B cell (primary cell): ENCODE data around the gene PROM2. TPM values are rescaled to one million over a fixed set of nuclear protein-coding genes. Genes with fewer than 3 reads are reported as not detected.

Experiments
- ATAC-seq: fragments of 200-7000 bp; cut with Tn5 transposase; one replicate; pipeline ENCODE4 v1.10.0; 2021; ENCODE audit warnings: low read depth, mild to moderate bottlenecking, moderate number of reproducible peaks, moderate library complexity
- CTCF ChIA-PET: fragments of 350-600 bp; sonication (Branson Sonifier 250); formaldehyde crosslinking; loops from one replicate; lab custom pipeline; 2021; ENCODE audit warnings: antibody characterized with exemption, inconsistent platforms; lab: Charles Lee
- POLR2A ChIA-PET: fragments of 350-600 bp; sonication (Branson Sonifier 250); formaldehyde crosslinking; loops from one replicate; lab custom pipeline; 2021; ENCODE audit warnings: antibody characterized with exemption; lab: Charles Lee
- DNase-seq: peaks from one replicate; pipeline ENCODE4 v3.0.0; 2013
- H2AFZ ChIP-seq: 2 replicates; pipeline ENCODE4 v1.6.1; 2012; ENCODE audit warnings: mild to moderate bottlenecking, low read depth, low read length; ENCODE audit not compliant: insufficient read depth, poor library complexity, severe bottlenecking
- H3K27ac ChIP-seq, 2 donors: 1 replicate in 1 of 2; 2 replicates in 1 of 2; pipeline ENCODE4 v1.5.1; 2012 to 2013; ENCODE audit warnings: low read length in 2 of 2, mild to moderate bottlenecking in 2 of 2, moderate library complexity in 1 of 2
- H3K27me3 ChIP-seq, 4 experiments: fragments of 200-600 bp in 1 of 4; sonication (generic) in 1 of 4; replicated peaks in 1 of 4; 1 replicate in 2 of 4; 2 replicates in 2 of 4; pipeline versions ENCODE4 v1.6.1 to v1.7.0; 2013 to 2016; ENCODE audit warnings: low read length in 3 of 4, mild to moderate bottlenecking in 2 of 4, mixed read lengths in 1 of 4, moderate library complexity in 1 of 4; ENCODE audit not compliant: insufficient read depth in 4 of 4, control insufficient read depth in 3 of 4; ENCODE audit errors: control extremely low read depth in 1 of 4
- H3K36me3 ChIP-seq, 2 experiments: replicated peaks in 1 of 2; 1 replicate in 1 of 2; 2 replicates in 1 of 2; pipeline versions ENCODE4 v1.6.1 to v1.7.1; 2013; ENCODE audit warnings: low read length in 1 of 2; ENCODE audit not compliant: insufficient read depth in 2 of 2, control insufficient read depth in 1 of 2; ENCODE audit errors: control extremely low read depth in 1 of 2, extremely low read depth in 1 of 2
- H3K4me1 ChIP-seq, 2 donors: fragments of 200-600 bp in 1 of 2; sonication (generic) in 1 of 2; 1 replicate in 1 of 2; 2 replicates in 1 of 2; pipeline versions ENCODE4 v1.5.1 to v1.6.1; 2013 to 2017; ENCODE audit warnings: low read length in 2 of 2; ENCODE audit not compliant: control insufficient read depth in 2 of 2, insufficient read depth in 2 of 2
- H3K4me2 ChIP-seq: replicated peaks from 2 replicates; pipeline ENCODE3; 2012; ENCODE audit warnings: mild to moderate bottlenecking, low read depth, low read length; ENCODE audit not compliant: poor library complexity, severe bottlenecking
- H3K4me3 ChIP-seq, 5 experiments: fragments of 200-600 bp in 1 of 5; sonication (generic) in 1 of 5; 1 replicate in 3 of 5; 2 replicates in 2 of 5; pipeline versions ENCODE4 v1.5.1 to v1.7.0; 2011 to 2016; ENCODE audit warnings: low read length in 4 of 5, mild to moderate bottlenecking in 4 of 5, low read depth in 2 of 5, control low read depth in 1 of 5, moderate library complexity in 1 of 5; ENCODE audit not compliant: insufficient read depth in 1 of 5; ENCODE audit errors: control extremely low read depth in 1 of 5, extremely low read depth in 1 of 5
- H3K79me2 ChIP-seq: fragments of 200-600 bp; sonication (generic); one replicate; pipeline ENCODE4 v1.6.0; 2016; ENCODE audit warnings: low read length; ENCODE audit not compliant: control insufficient read depth, insufficient read depth
- H3K9ac ChIP-seq: fragments of 200-600 bp; sonication (generic); 2 replicates; pipeline ENCODE4 v1.6.1; 2017; ENCODE audit warnings: mild to moderate bottlenecking, low read length, moderate library complexity
- H3K9me3 ChIP-seq, 3 donors: one replicate each; pipeline versions ENCODE4 v1.6.1 to v1.7.1; 2013; ENCODE audit warnings: low read length in 2 of 3; ENCODE audit not compliant: control insufficient read depth in 2 of 3, insufficient read depth in 1 of 3; ENCODE audit errors: control extremely low read depth in 1 of 3
- H4K20me1 ChIP-seq: 2 replicates; pipeline ENCODE4 v1.6.0; 2012; ENCODE audit warnings: mild to moderate bottlenecking, low read length; ENCODE audit not compliant: insufficient read depth, control insufficient read depth, poor library complexity, severe bottlenecking
- H3K27ac Mint-ChIP-seq: one replicate; pipeline ENCODE4 v1.8.0; 2021; ENCODE audit warnings: mixed read lengths
- H3K27me3 Mint-ChIP-seq: one replicate; pipeline ENCODE4 v1.8.0; 2021; ENCODE audit warnings: mixed read lengths
- H3K4me1 Mint-ChIP-seq: one replicate; pipeline ENCODE4 v1.8.0; 2021; ENCODE audit warnings: mixed read lengths
- H3K4me3 Mint-ChIP-seq: one replicate; pipeline ENCODE4 v1.8.0; 2021; ENCODE audit warnings: mixed read lengths
- H3K9me3 Mint-ChIP-seq: one replicate; pipeline ENCODE4 v1.8.0; 2022; ENCODE audit warnings: mixed read lengths; ENCODE audit not compliant: insufficient read depth
- CTCF ChIP-seq: fragments of 200-600 bp; IDR thresholded peaks from one replicate; pipeline ENCODE4 v1.8.0; 2022; ENCODE audit warnings: antibody characterized with exemption, mild to moderate bottlenecking
- EZH2 ChIP-seq: IDR thresholded peaks from 2 replicates; pipeline ENCODE4 v1.6.1; 2012; ENCODE audit warnings: borderline replicate concordance, low read depth, mild to moderate bottlenecking, moderate library complexity, low read length; ENCODE audit not compliant: insufficient read depth, poor library complexity, severe bottlenecking
- WGBS: methylation state at CpG from one replicate; pipeline ENCODE4 v1.1.5; 2013; ENCODE audit warnings: missing lambda C conversion rate; ENCODE audit not compliant: insufficient coverage; 5-methylcytosine and 5-hydroxymethylcytosine counted together
- intact Hi-C: fragments of 100-400 bp; cut with micrococcal nuclease; formaldehyde crosslinking; loops from one replicate; pipeline ENCODE4 v1.10.0; 2022
- polyA plus RNA-seq: library from polyadenylated mRNA; depleted of rRNA; stranded (reverse); fragments of >200 nt; gene quantifications from 2 replicates; pipeline ENCODE4 v1.2.3, GENCODE V29; 2012
- total RNA-seq, 2 donors: library from RNA; stranded (reverse); fragments of 120-200 nt in 1 of 2; gene quantifications; 1 replicate in 1 of 2; 2 replicates in 1 of 2; pipeline versions ENCODE4 v1.2.3 to v1.2.4, GENCODE V29; 2013 to 2022

PROM2 gene
- total and polyA plus RNA-seq, 2 donors (not counting 1 experiment from before 2014, with no cell fraction given), result 0.67 to 1.3 TPM

- H3K79me2 ChIP-seq, result no peaks in the 10 kb centered on the region
- 88% methylated on average over 9 of the region's 9 CpGs for WGBS
- H3K4me3 ChIP-seq, result no peak overlapping the region
- TF ChIP-seq CTCF, result no peak
- Mint-ChIP-seq H3K4me1 (no peaks in the 10 kb centered on the region), H3K27ac (no peak overlapping the region), H3K4me3 (no peak overlapping the region), H3K9me3 (no peaks in the 10 kb centered on the region), H3K27me3 (peaks cover 9% of the 10 kb centered on the region)
- H3K27ac ChIP-seq, result no peak overlapping the region
- H3K9ac ChIP-seq, result no peak overlapping the region
- no peak overlapping the region for H2AFZ ChIP-seq
- DNase-seq (no peak), ATAC-seq (no peak)
- POLR2A ChIA-PET, result no interaction called here
- peaks cover 0 to 4% (median 0%) of the 10 kb centered on the region in 3 donors for H3K9me3 ChIP-seq
- no peak overlapping the region for H3K4me2 ChIP-seq
- peaks cover 0 to 2% (median 0%) of the 10 kb centered on the region in 4 experiments for H3K27me3 ChIP-seq
- CTCF ChIA-PET, result no interaction called here
- H3K36me3 ChIP-seq, result no peaks in the 10 kb centered on the region
- H3K4me1 ChIP-seq, result no peaks in the 10 kb centered on the region
- no peaks in the 10 kb centered on the region for H4K20me1 ChIP-seq
- intact Hi-C loops, result no loop called here
Measured at GRCh38 chr2:95298486-95299111, 24.4 kb downstream of the PROM2 start.

- no peaks in the 10 kb centered on the region for H3K9me3 Mint-ChIP-seq
- no peaks in the 10 kb centered on the region for H4K20me1 ChIP-seq
- H3K36me3 ChIP-seq, result no peaks in the 10 kb centered on the region
- H3K4me2 ChIP-seq, result no peak overlapping the region
- no peaks in the 10 kb centered on the region for H3K4me1 Mint-ChIP-seq
- H3K9me3 ChIP-seq, result no peaks in the 10 kb centered on the region
- ChIA-PET CTCF (no interaction called here), POLR2A (no interaction called here)
- DNase-seq (no peak), ATAC-seq (no peak)
- H3K27me3 ChIP-seq, result peaks cover 0 to 2% (median 0%) of the 10 kb centered on the region in 4 experiments
- H3K4me3 Mint-ChIP-seq, result no peak overlapping the region
- TF ChIP-seq CTCF (no peak), EZH2 (no peak)
- no peaks in the 10 kb centered on the region for H3K4me1 ChIP-seq
- H3K27me3 Mint-ChIP-seq, result peaks cover 9% of the 10 kb centered on the region
- H3K4me3 ChIP-seq, result no peak overlapping the region
- H2AFZ ChIP-seq, result no peak overlapping the region
- no peak overlapping the region for H3K27ac Mint-ChIP-seq
- 77% methylated on average over 9 of the region's 9 CpGs for WGBS
- H3K27ac ChIP-seq, result no peak overlapping the region
- no peaks in the 10 kb centered on the region for H3K79me2 ChIP-seq
- intact Hi-C loops, result no loop called here
- no peak overlapping the region for H3K9ac ChIP-seq
Measured at GRCh38 chr2:95299961-95300360, 25.7 kb downstream of the PROM2 start.
